Measurements from ENCODE around the gene POLRMT.

DNA sequence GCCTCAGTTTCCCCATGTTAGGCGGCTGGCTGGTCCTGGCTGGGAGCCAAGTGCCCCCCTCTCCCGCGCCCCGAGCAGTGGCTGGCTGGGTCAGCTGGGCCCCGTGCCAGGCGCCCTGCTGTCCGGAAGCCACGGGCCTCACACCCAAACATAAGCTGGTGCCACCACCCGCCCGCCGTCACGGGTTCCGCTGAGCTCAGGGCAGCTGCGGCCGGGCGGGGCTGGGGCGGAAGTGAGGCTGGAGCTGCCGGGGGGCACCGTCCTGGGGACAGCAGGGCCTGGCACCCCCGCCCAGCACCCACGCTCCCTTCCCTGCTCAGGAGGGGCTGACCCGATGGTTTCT, 24.4 kb downstream of the POLRMT start:
- TF ChIP-seq POLR2A (IDR thresholded peaks at IDR 0.05) (no peak), POLR2AphosphoS5 (IDR thresholded peaks at IDR 0.05) (peak in 1 of 2 donors; percentile 78)
- TF ChIP-seq, protein P1, sequence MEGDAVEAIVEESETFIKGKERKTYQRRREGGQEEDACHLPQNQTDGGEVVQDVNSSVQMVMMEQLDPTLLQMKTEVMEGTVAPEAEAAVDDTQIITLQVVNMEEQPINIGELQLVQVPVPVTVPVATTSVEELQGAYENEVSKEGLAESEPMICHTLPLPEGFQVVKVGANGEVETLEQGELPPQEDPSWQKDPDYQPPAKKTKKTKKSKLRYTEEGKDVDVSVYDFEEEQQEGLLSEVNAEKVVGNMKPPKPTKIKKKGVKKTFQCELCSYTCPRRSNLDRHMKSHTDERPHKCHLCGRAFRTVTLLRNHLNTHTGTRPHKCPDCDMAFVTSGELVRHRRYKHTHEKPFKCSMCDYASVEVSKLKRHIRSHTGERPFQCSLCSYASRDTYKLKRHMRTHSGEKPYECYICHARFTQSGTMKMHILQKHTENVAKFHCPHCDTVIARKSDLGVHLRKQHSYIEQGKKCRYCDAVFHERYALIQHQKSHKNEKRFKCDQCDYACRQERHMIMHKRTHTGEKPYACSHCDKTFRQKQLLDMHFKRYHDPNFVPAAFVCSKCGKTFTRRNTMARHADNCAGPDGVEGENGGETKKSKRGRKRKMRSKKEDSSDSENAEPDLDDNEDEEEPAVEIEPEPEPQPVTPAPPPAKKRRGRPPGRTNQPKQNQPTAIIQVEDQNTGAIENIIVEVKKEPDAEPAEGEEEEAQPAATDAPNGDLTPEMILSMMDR (IDR thresholded peaks at IDR 0.05), result no peak
